Measurements from ENCODE around the gene INHBB. TPM values are rescaled to one million over a fixed set of nuclear protein-coding genes. Genes with fewer than 3 reads are reported as not detected.

INHBB gene
- polyA plus RNA-seq, 2 of the 4 experiments (the other 2 are of a cell fraction) = 7.2 to 25.3 TPM

GRCh38 chr2:120324933-120325332 is 21.0 kb upstream of the INHBB start:
- TF ChIP-seq, protein P1, sequence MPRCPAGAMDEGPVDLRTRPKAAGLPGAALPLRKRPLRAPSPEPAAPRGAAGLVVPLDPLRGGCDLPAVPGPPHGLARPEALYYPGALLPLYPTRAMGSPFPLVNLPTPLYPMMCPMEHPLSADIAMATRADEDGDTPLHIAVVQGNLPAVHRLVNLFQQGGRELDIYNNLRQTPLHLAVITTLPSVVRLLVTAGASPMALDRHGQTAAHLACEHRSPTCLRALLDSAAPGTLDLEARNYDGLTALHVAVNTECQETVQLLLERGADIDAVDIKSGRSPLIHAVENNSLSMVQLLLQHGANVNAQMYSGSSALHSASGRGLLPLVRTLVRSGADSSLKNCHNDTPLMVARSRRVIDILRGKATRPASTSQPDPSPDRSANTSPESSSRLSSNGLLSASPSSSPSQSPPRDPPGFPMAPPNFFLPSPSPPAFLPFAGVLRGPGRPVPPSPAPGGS (IDR thresholded peaks at IDR 0.05) = no peak
- TF ChIP-seq E2F6 (IDR thresholded peaks at IDR 0.05; ENCODE audit: borderline replicate concordance, low read depth) = no peak
- TF ChIP-seq, protein P2, sequence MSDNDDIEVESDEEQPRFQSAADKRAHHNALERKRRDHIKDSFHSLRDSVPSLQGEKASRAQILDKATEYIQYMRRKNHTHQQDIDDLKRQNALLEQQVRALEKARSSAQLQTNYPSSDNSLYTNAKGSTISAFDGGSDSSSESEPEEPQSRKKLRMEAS (IDR thresholded peaks at IDR 0.05) = no peak
- no peak for TF ChIP-seq HDAC2 (IDR thresholded peaks at IDR 0.05)
- no peak for TF ChIP-seq RCOR1 (IDR thresholded peaks at IDR 0.05; ENCODE audit: low read depth, low read length)
- no peak for FAIRE-seq
- CTCF ChIA-PET = interaction anchor here (0.9 to 2.7 kb wide), 4 partner anchors 12 to 356 kb away, joined by 4 to 6 read pairs (median 5); no protein-coding TSS in a partner anchor

DNA sequence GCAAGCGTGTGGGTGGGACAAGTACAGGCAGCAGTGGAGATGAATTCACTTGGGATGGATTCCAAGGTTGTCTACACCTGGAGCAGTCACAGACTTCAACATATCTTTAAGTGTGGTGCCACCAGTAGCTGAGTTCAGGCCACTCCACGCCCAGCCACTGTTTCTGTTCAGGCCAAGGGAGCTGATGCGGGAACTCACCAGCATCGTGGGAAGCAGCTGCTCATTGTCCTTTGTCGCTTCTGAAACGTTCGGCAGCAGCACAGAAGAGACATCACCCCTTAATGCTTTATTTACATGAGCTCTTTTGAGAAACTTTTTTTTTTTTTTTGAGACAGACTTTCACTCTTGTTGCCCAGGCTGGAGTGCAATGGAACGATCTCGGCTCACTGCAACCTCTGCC is 19.9 kb upstream of the INHBB start:
- Histone ChIP-seq H3K27ac (no peak overlapping the region), H3K4me2 (no peak overlapping the region), H3K4me3 (no peak overlapping the region), H3K4me1 (no peaks in the 10 kb centered on the region), H3K9me3 (no peaks in the 10 kb centered on the region)
- WGBS (ENCODE audit: missing lambda C conversion rate) = 68% methylated on average over 9 of the region's 9 CpGs
- POLR2A ChIA-PET = no interaction called here
- TF ChIP-seq CHD4 (IDR thresholded peaks at IDR 0.05; ENCODE audit: borderline replicate concordance) (no peak), JUN (IDR thresholded peaks at IDR 0.05) (no peak), POLR2A (IDR thresholded peaks at IDR 0.05; ENCODE audit: low read length) (no peak), TFCP2L1 (CRISPR knock-in tag; IDR thresholded peaks at IDR 0.05) (no peak), CTCF (IDR thresholded peaks at IDR 0.05) (no peak), RNF2 (IDR thresholded peaks at IDR 0.05; ENCODE audit: borderline replicate concordance, low read depth) (no peak), TP53 (CRISPR knock-in tag; IDR thresholded peaks at IDR 0.05) (no peak)
- FAIRE-seq (no peak), DNase-seq (ENCODE audit: low read depth in 1 of 2, low spot score in 1 of 2) (no peak), ATAC-seq (no peak)
- CTCF ChIA-PET = interaction anchor here (0.6 to 2.4 kb wide), 5 partner anchors 13 to 355 kb away, joined by 3 to 12 read pairs (median 4); no protein-coding TSS in a partner anchor

More at GRCh38 chr2:120324933-120325332, 21.0 kb upstream of the INHBB start:
- POLR2A ChIA-PET = no interaction called here
- no peaks in the 10 kb centered on the region for H3K9me3 ChIP-seq
- H3K27ac ChIP-seq = no peak overlapping the region
- WGBS (ENCODE audit: missing lambda C conversion rate) = 84% methylated on average over 5 of the region's 7 CpGs
- no peak for DNase-seq (ENCODE audit: low read depth in 1 of 2, low spot score in 1 of 2)
- H3K4me3 ChIP-seq = no peak overlapping the region
- no peaks in the 10 kb centered on the region for H3K4me1 ChIP-seq
- ATAC-seq = no peak
- H3K4me2 ChIP-seq = no peak overlapping the region

- ChIA-PET POLR2A (no interaction called here), CTCF (interaction anchor here (1.1 to 3.3 kb wide), 5 partner anchors 12 to 762 kb away, joined by 3 to 19 read pairs (median 6); no protein-coding TSS in a partner anchor)
- FAIRE-seq (no peak), ATAC-seq (peak in 1 of 2 experiments; percentile 24; a peak in 1 of 6 replicates), DNase-seq (ENCODE audit: low read depth in 1 of 2, low spot score in 1 of 2) (no peak)
- 62% methylated on average over 21 of the region's 24 CpGs for WGBS (ENCODE audit: missing lambda C conversion rate)
- Histone ChIP-seq H3K27ac (no peak overlapping the region), H3K4me3 (no peak overlapping the region), H3K9me3 (no peaks in the 10 kb centered on the region), H3K4me2 (no peak overlapping the region), H3K4me1 (no peaks in the 10 kb centered on the region)
- no peak for TF ChIP-seq RARB (CRISPR knock-in tag; IDR thresholded peaks at IDR 0.05)
- TF ChIP-seq HOXB13 (CRISPR knock-in tag; IDR thresholded peaks at IDR 0.05; ENCODE audit: low read depth) = no peak
- no peak for TF ChIP-seq ELK1 (IDR thresholded peaks at IDR 0.05; ENCODE audit: low read depth, low read length)
- no peak for TF ChIP-seq FOSB (CRISPR knock-in tag; IDR thresholded peaks at IDR 0.05)
- TF ChIP-seq CHD2 (IDR thresholded peaks at IDR 0.05; ENCODE audit: low read length, partially characterized antibody) = no peak
- TF ChIP-seq ZC3H11A (IDR thresholded peaks at IDR 0.05) = no peak
- no peak for TF ChIP-seq ZFP36 (IDR thresholded peaks at IDR 0.05; ENCODE audit: borderline replicate concordance, partially characterized antibody)
- no peak for TF ChIP-seq SREBF2 (IDR thresholded peaks at IDR 0.05)
- TF ChIP-seq CTCF (IDR thresholded peaks at IDR 0.05) = no peak
- TF ChIP-seq MAZ (IDR thresholded peaks at IDR 0.05; ENCODE audit: borderline replicate concordance, low read depth, low read length) = no peak
- no peak for TF ChIP-seq JUNB (IDR thresholded peaks at IDR 0.05)
- TF ChIP-seq EHF (CRISPR knock-in tag; IDR thresholded peaks at IDR 0.05) = no peak
- TF ChIP-seq KDM1A (IDR thresholded peaks at IDR 0.05; ENCODE audit: low read depth) = no peak
- TF ChIP-seq, protein P3, sequence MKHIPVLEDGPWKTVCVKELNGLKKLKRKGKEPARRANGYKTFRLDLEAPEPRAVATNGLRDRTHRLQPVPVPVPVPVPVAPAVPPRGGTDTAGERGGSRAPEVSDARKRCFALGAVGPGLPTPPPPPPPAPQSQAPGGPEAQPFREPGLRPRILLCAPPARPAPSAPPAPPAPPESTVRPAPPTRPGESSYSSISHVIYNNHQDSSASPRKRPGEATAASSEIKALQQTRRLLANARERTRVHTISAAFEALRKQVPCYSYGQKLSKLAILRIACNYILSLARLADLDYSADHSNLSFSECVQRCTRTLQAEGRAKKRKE (CRISPR knock-in tag; IDR thresholded peaks at IDR 0.05; ENCODE audit: low read depth) = no peak
- no peak for TF ChIP-seq NR3C1 (IDR thresholded peaks at IDR 0.05)
Measured at GRCh38 chr2:120330946-120331822, 14.8 kb upstream of the INHBB start.
